Measurements from ENCODE around the gene UBA1.

DNA sequence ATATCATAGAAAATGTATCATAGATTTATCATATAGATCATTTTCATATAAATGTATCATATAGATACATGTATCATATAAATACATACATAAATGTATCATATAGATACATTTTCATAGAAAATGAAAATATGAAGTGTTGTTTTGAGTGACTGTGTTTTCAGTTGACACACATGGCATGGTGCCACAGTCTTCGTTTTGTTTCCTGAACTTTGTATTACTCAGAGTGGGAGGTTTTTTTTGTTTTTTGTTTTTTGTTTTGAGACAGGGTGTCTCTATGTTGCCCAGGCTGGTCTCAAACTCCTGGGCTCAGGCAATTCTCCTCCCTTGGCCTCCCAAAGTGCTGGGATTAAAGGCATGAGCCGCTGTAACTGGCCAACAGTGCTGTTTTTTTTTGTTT lies 44.7 kb upstream of the UBA1 start:
- no peak for TF ChIP-seq EZH2 (IDR thresholded peaks at IDR 0.05; ENCODE audit: insufficient read depth, poor library complexity, severe bottlenecking)
- no peak for TF ChIP-seq EZH2phosphoT487 (IDR thresholded peaks at IDR 0.05; ENCODE audit: insufficient read depth, low read depth)

Measured in GM23248 (cell line).